Psoas muscle (tissue), 8 donors: ENCODE data around the gene TUBA8. TPM values are rescaled to one million over a fixed set of nuclear protein-coding genes. Genes with fewer than 3 reads are reported as not detected.
"Not testable (repeated sequence)": the region's sequence is repeated elsewhere in the genome, so short reads cannot be mapped to it uniquely, and the experiment has no call there.

Source experiments
- ATAC-seq, 4 donors: fragments of 200-7000 bp; cut with Tn5 transposase; one replicate each; pipeline ENCODE4 v1.9.1; 2020; ENCODE audit warnings: moderate library complexity in 3 of 4, mild to moderate bottlenecking in 2 of 4
- DNase-seq, 2 donors: peaks; one replicate each; pipeline ENCODE4 v3.0.0-alpha.2; 2020
- H3K27ac ChIP-seq: fragments of 200-600 bp; one replicate; pipeline ENCODE4 v1.8.0; 2022
- H3K27me3 ChIP-seq, 3 donors: fragments of 200-600 bp in 1 of 3; one replicate each; pipeline versions ENCODE4 v1.6.1 to v1.8.0; 2013 to 2022; ENCODE audit warnings: low read length in 2 of 3, mild to moderate bottlenecking in 2 of 3, moderate library complexity in 1 of 3; ENCODE audit not compliant: insufficient read depth in 3 of 3
- H3K36me3 ChIP-seq, 2 donors: fragments of 200-600 bp in 1 of 2; one replicate each; pipeline versions ENCODE4 v1.6.1 to v1.8.0; 2013 to 2022; ENCODE audit warnings: low read depth in 1 of 2, mild to moderate bottlenecking in 1 of 2, moderate library complexity in 1 of 2; ENCODE audit not compliant: insufficient read depth in 1 of 2
- H3K4me1 ChIP-seq: fragments of 200-600 bp; one replicate; pipeline ENCODE4 v1.8.0; 2022
- H3K4me3 ChIP-seq: fragments of 200-600 bp; one replicate; pipeline ENCODE4 v1.8.0; 2022; ENCODE audit warnings: mild to moderate bottlenecking
- H3K9me3 ChIP-seq: fragments of 200-600 bp; one replicate; pipeline ENCODE4 v1.8.0; 2022
- CTCF ChIP-seq: fragments of 200-600 bp; IDR thresholded peaks from one replicate; pipeline ENCODE4 v1.8.0; 2022; ENCODE audit warnings: antibody characterized with exemption
- WGBS, 3 donors: extraction: QIAGEN DNeasy Blood & Tissue Kit; methylation state at CpG; one replicate each; pipeline versions ENCODE4 v1.1.6 to v1.1.7; 2013; 5-methylcytosine and 5-hydroxymethylcytosine counted together
- intact Hi-C, 2 donors: fragments of 100-400 bp; cut with DNase I; formaldehyde crosslinking; loops; one replicate each; pipeline versions ENCODE4 v1.11.0 to v1.14.2; 2022
- polyA plus RNA-seq, 3 donors: library from polyadenylated mRNA; stranded (reverse); fragments of 200-250 nt; gene quantifications; one replicate each; pipeline ENCODE4 v1.2.3, GENCODE V29; 2013
- total RNA-seq, 4 donors: library from RNA; stranded (reverse); fragmentation: NEBNext Ultra II Directional in 2 of 4; extraction: Animal tissue kit (Norgen Biotek cat#: 25700) in 2 of 4; gene quantifications; one replicate each; pipeline versions ENCODE4 v1.2.1 to v1.2.4, GENCODE V29; 2021 to 2023
- donor health status: healthy with polysubstance abuse.
- donor health status: DM: no; HTN: no; CAD: no; lungs with moderate emphysema.
- donor health status: Bipolar disorder and iron deficiency.
- donor health status: healthy.
- donor health status: DM: yes; HTN: yes; CAD: no.
- donor health status: DM: no; HTN: no; CAD: no.
- donor health status: DM: no; HTN: no; CAD: no.
- donor health status: DM: yes; HTN: yes; CAD: no.

The TUBA8 gene
- total and polyA plus RNA-seq, 7 donors, result 38.8 to 150 (median 115) TPM

- DNase-seq (peak in 1 of 2 donors; percentile 48), ATAC-seq (peak; percentile 35 to 63 (median 47))
- no peaks in the 10 kb centered on the region for H3K36me3 ChIP-seq
- H3K27ac ChIP-seq, result no peak overlapping the region
- H3K9me3 ChIP-seq, result no peaks in the 10 kb centered on the region
- H3K4me1 ChIP-seq, result peaks cover 9% of the 10 kb centered on the region
- intact Hi-C loops, result no loop called here
- TF ChIP-seq CTCF, result no peak
- H3K27me3 ChIP-seq, result no peaks in the 10 kb centered on the region
- 73 to 83% (median 81%) methylated on average over 14 of the region's 14 CpGs for WGBS, 3 donors
- no peak overlapping the region for H3K4me3 ChIP-seq
Observed at GRCh38 chr22:18103527-18104269, 6.9 kb upstream of the TUBA8 start.

GRCh38 chr22:18104566-18104965 is 6.0 kb upstream of the TUBA8 start:
- no peak for TF ChIP-seq CTCF
- ATAC-seq (no peak), DNase-seq (no peak)
- WGBS, 3 donors, result 89 to 95% (median 90%) methylated on average over 4 of the region's 4 CpGs
- Histone ChIP-seq H3K4me1 (peaks cover 9% of the 10 kb centered on the region), H3K4me3 (no peak overlapping the region), H3K36me3 (no peaks in the 10 kb centered on the region), H3K27me3 (no peaks in the 10 kb centered on the region), H3K9me3 (no peaks in the 10 kb centered on the region), H3K27ac (no peak overlapping the region)
- intact Hi-C loops, result no loop called here

- WGBS, 3 donors, result 88 to 98% (median 97%) methylated on average over 5 to 6 of the region's 7 CpGs
- H3K9me3 ChIP-seq, result not testable (repeated sequence)
Observed at GRCh38 chr22:18105981-18106380, 4.6 kb upstream of the TUBA8 start.

GRCh38 chr22:18106550-18107341 is 3.9 kb upstream of the TUBA8 start:
- WGBS, 3 donors, result 75 to 92% (median 83%) methylated on average over 4 of the region's 4 CpGs
- H3K27ac ChIP-seq, ATAC-seq, H3K9me3 ChIP-seq, DNase-seq, H3K36me3 ChIP-seq, H3K4me3 ChIP-seq, intact Hi-C loops, H3K27me3 ChIP-seq: not testable (repeated sequence)
- H3K4me1 ChIP-seq, result peaks cover 11% of the 10 kb centered on the region

More at GRCh38 chr22:18105981-18106380, 4.6 kb upstream of the TUBA8 start:
- H3K27me3 ChIP-seq, DNase-seq, H3K4me3 ChIP-seq, intact Hi-C loops, H3K36me3 ChIP-seq, H3K27ac ChIP-seq, ATAC-seq: not testable (repeated sequence)
- peaks cover 16% of the 10 kb centered on the region for H3K4me1 ChIP-seq

GRCh38 chr22:18108187-18108586 is 2.4 kb upstream of the TUBA8 start:
- Histone ChIP-seq H3K36me3 (no peaks in the 10 kb centered on the region), H3K9me3 (no peaks in the 10 kb centered on the region), H3K4me3 (no peak overlapping the region), H3K4me1 (peaks cover 21% of the 10 kb centered on the region), H3K27ac (no peak overlapping the region), H3K27me3 (no peaks in the 10 kb centered on the region)
- ATAC-seq, result no peak
- 92 to 96% (median 96%) methylated on average over 3 of the region's 3 CpGs for WGBS, 3 donors
- TF ChIP-seq CTCF, result no peak
- intact Hi-C loops, result no loop called here
- no peak for DNase-seq
